Loucy (cell line): Measurements from ENCODE around the gene PIPOX.

ENCODE experiments used
- H2AFZ ChIP-seq: fragments of 200-600 bp; sonication (generic); 2 replicates; pipeline ENCODE4 v1.6.0; 2016; ENCODE audit warnings: antibody characterized with exemption, mild to moderate bottlenecking, low read length, moderate library complexity
- H3F3A ChIP-seq: fragments of 200-600 bp; 2 replicates; pipeline ENCODE4 v1.6.0; 2016; ENCODE audit warnings: antibody characterized with exemption, low read depth, mild to moderate bottlenecking
- H3K27me3 ChIP-seq: fragments of 200-600 bp; sonication (generic); 2 replicates; pipeline ENCODE4 v1.6.1; 2014; ENCODE audit warnings: low read length, mild to moderate bottlenecking; ENCODE audit not compliant: insufficient read depth, poor library complexity, severe bottlenecking
- H3K36me3 ChIP-seq: fragments of 200-600 bp; sonication (generic); 2 replicates; pipeline ENCODE4 v1.6.1; 2016; ENCODE audit warnings: low read length; ENCODE audit not compliant: insufficient read depth
- H3K4me1 ChIP-seq: fragments of 200-600 bp; sonication (generic); 2 replicates; pipeline ENCODE4 v1.5.1; 2014; ENCODE audit warnings: low read length, mild to moderate bottlenecking; ENCODE audit not compliant: insufficient read depth, poor library complexity, severe bottlenecking
- H3K4me2 ChIP-seq: fragments of 200-600 bp; sonication (generic); 2 replicates; pipeline ENCODE4 v1.6.0; 2014; ENCODE audit warnings: antibody characterized with exemption, low read length, low read depth, mild to moderate bottlenecking; ENCODE audit not compliant: poor library complexity, severe bottlenecking
- H3K4me3 ChIP-seq: fragments of 200-600 bp; sonication (generic); 2 replicates; pipeline ENCODE4 v1.5.1; 2014; ENCODE audit warnings: low read length, mild to moderate bottlenecking, mixed read lengths; ENCODE audit not compliant: poor library complexity, severe bottlenecking
- H3K79me2 ChIP-seq: fragments of 200-600 bp; sonication (generic); 2 replicates; pipeline ENCODE4 v1.6.1; 2014; ENCODE audit warnings: low read length; ENCODE audit not compliant: insufficient read depth
- H3K9ac ChIP-seq: fragments of 200-600 bp; sonication (generic); 2 replicates; pipeline ENCODE4 v1.6.0; 2014; ENCODE audit warnings: mild to moderate bottlenecking, low read depth, low read length, moderate library complexity; ENCODE audit not compliant: poor library complexity, severe bottlenecking
- H3K9me2 ChIP-seq: fragments of 200-600 bp; sonication (generic); replicated peaks from 2 replicates; pipeline ENCODE4 v1.6.1; 2016; ENCODE audit warnings: low read depth, low read length, mixed read lengths
- H3K9me3 ChIP-seq: fragments of 200-600 bp; sonication (generic); 2 replicates; pipeline ENCODE4 v1.6.1; 2014; ENCODE audit warnings: mild to moderate bottlenecking, antibody characterized with exemption, low read length, low read depth; ENCODE audit not compliant: insufficient read depth
- H4K20me1 ChIP-seq: fragments of 200-600 bp; sonication (generic); 2 replicates; pipeline ENCODE4 v1.6.0; 2014; ENCODE audit warnings: antibody characterized with exemption, low read length, mild to moderate bottlenecking; ENCODE audit not compliant: insufficient read depth, poor library complexity, severe bottlenecking
- CTCF ChIP-seq: fragments of 200-600 bp; sonication (generic); conservative IDR thresholded peaks from 2 replicates; pipeline ENCODE4 v1.5.1; 2014; ENCODE audit warnings: mild to moderate bottlenecking, antibody characterized with exemption, low read length
- EZH2phosphoT487 ChIP-seq: fragments of 200-600 bp; IDR thresholded peaks from 2 replicates; pipeline ENCODE4 v1.6.1; 2018; ENCODE audit warnings: antibody characterized with exemption, mild to moderate bottlenecking, moderate library complexity, borderline replicate concordance

PIPOX gene

DNA sequence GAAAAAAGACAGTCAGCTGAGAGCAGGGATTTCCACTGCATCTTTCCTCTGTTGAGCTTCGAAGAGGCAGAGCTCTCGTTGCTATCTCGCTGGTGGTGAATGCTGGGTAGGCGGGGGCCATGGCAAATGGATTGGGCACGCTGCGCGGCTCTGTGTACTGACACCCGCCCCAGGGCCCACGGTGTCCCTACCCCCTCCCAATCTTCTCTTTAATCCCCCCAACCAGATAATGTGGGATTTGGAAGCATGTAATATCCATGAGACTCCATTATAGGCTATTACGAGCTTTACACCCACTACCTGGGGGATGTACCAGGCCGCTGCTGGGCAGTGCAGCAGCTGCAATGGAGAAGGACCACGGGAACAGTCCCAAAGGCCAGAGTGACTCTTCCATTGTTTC, 8.3 kb downstream of the PIPOX start:
- Histone ChIP-seq H2AFZ (no peak overlapping the region), H3K9ac (no peak overlapping the region), H3K4me3 (no peak overlapping the region), H3F3A (no peaks in the 10 kb centered on the region), H3K9me3 (no peaks in the 10 kb centered on the region), H3K36me3 (no peaks in the 10 kb centered on the region), H3K9me2 (no peaks in the 10 kb centered on the region), H3K79me2 (no peaks in the 10 kb centered on the region), H4K20me1 (no peaks in the 10 kb centered on the region), H3K27me3 (no peaks in the 10 kb centered on the region), H3K4me2 (no peak overlapping the region), H3K4me1 (peaks cover 4% of the 10 kb centered on the region)
- TF ChIP-seq CTCF, result no peak
- no peak for TF ChIP-seq EZH2phosphoT487

DNA sequence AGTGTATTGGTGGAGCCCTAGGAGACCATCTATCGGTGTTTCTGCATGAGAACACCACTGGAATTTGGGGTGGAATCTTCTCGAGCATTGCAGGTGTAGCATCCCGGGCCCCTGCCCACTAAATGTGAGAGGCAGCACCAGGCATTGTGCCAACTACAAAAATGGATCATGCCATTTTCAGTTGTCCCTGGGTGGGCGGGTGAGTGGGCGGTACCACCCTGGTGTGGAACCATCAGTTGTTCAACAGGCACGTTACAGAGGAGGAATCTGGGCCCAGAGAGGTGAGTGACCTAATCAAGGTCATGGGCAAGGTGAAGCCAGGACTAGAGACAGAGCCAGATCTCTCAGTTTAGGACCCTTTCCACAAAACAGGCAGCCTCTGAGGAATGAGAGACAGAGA, 8.8 kb downstream of the PIPOX start:
- H3F3A ChIP-seq, result no peaks in the 10 kb centered on the region

DNA sequence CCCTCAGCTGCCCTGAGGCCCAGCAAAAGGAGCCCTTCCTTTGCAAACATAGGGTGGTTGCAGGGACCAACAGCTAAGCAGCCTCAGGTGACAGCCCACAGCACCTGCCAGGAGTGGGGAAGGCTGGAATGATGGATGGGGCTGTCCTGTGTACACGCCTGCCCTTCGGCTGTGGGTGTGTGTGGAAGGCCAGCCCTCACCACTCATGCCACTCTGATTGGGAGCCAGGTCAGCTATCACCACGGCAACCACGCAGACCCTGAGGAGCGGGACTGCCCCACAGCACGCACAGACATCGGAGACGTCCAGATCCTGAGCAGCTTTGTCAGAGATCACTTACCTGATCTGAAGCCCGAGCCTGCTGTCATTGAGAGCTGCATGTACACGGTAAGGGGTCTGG, 11.9 kb downstream of the PIPOX start:
- Histone ChIP-seq H3K9ac (no peak overlapping the region), H3K36me3 (no peaks in the 10 kb centered on the region), H3K4me1 (no peaks in the 10 kb centered on the region), H4K20me1 (no peaks in the 10 kb centered on the region), H3K9me2 (no peaks in the 10 kb centered on the region), H3K79me2 (no peaks in the 10 kb centered on the region), H3K4me3 (no peak overlapping the region), H3F3A (no peaks in the 10 kb centered on the region), H2AFZ (no peak overlapping the region), H3K27me3 (no peaks in the 10 kb centered on the region), H3K9me3 (no peaks in the 10 kb centered on the region), H3K4me2 (no peak overlapping the region)
- TF ChIP-seq CTCF, result no peak
- no peak for TF ChIP-seq EZH2phosphoT487

More for the DNA sequence above, 8.8 kb downstream of the PIPOX start:
- no peaks in the 10 kb centered on the region for H3K9me3 ChIP-seq
- no peaks in the 10 kb centered on the region for H3K79me2 ChIP-seq
- H3K4me1 ChIP-seq, result peaks cover 4% of the 10 kb centered on the region
- no peaks in the 10 kb centered on the region for H3K27me3 ChIP-seq
- TF ChIP-seq CTCF (no peak), EZH2phosphoT487 (no peak)
- no peak overlapping the region for H2AFZ ChIP-seq
- H3K9ac ChIP-seq, result no peak overlapping the region
- no peak overlapping the region for H3K4me3 ChIP-seq
- no peaks in the 10 kb centered on the region for H3K9me2 ChIP-seq
- no peaks in the 10 kb centered on the region for H3K36me3 ChIP-seq
- H3K4me2 ChIP-seq, result no peak overlapping the region
- no peaks in the 10 kb centered on the region for H4K20me1 ChIP-seq
